GM12878 (cell line): ENCODE results near the gene LMNTD2. TPM values are rescaled to one million over a fixed set of nuclear protein-coding genes. Genes with fewer than 3 reads are reported as not detected.

Experiments used
- BACH1 ChIP-seq: fragments of 450-650 bp; IDR thresholded peaks from 2 replicates; pipeline ENCODE4 v1.6.1; 2017; ENCODE audit warnings: mild to moderate bottlenecking, borderline replicate concordance
- BCL3 ChIP-seq: IDR thresholded peaks from 2 replicates; pipeline ENCODE4 v1.6.1; 2011; ENCODE audit warnings: borderline replicate concordance, low read depth, mild to moderate bottlenecking, moderate library complexity, low read length; ENCODE audit not compliant: insufficient read depth, poor library complexity, severe bottlenecking
- CBX5 ChIP-seq: sonication (generic); IDR thresholded peaks from 2 replicates; pipeline ENCODE4 v1.6.1; 2016; ENCODE audit warnings: low read depth, moderate library complexity, mild to moderate bottlenecking, inconsistent platforms
- DPF2 ChIP-seq: fragments of 450-650 bp; IDR thresholded peaks from 2 replicates; pipeline ENCODE4 v1.6.1; 2017; ENCODE audit warnings: mild to moderate bottlenecking
- EZH2 ChIP-seq: IDR thresholded peaks from 2 replicates; pipeline ENCODE4 v1.6.1; 2012; ENCODE audit warnings: low read depth, mild to moderate bottlenecking, control low read depth, inconsistent platforms, low read length, borderline replicate concordance; ENCODE audit not compliant: control insufficient read depth
- FOXM1 ChIP-seq: IDR thresholded peaks from 2 replicates; pipeline ENCODE4 v1.6.1; 2012; ENCODE audit warnings: low read depth, mild to moderate bottlenecking, inconsistent platforms, low read length, moderate library complexity
- HDAC2 ChIP-seq: fragments of 200-600 bp; sonication (generic); IDR thresholded peaks from 2 replicates; pipeline ENCODE4 v1.6.1; 2017
- KDM1A ChIP-seq: fragments of 200-600 bp; sonication (generic); IDR thresholded peaks from 2 replicates; pipeline ENCODE4 v1.6.1; 2016; ENCODE audit warnings: borderline replicate concordance
- LARP7 ChIP-seq: fragments of 450-650 bp; IDR thresholded peaks from 2 replicates; pipeline ENCODE4 v1.6.1; 2017; ENCODE audit warnings: mild to moderate bottlenecking
- MXI1 ChIP-seq: fragments of 150-350 bp; IDR thresholded peaks from 2 replicates; pipeline ENCODE4 v1.6.1; 2011; ENCODE audit warnings: low read depth, mild to moderate bottlenecking, inconsistent platforms, low read length, improper control_type of control experiment
- NFYB ChIP-seq: IDR thresholded peaks from 2 replicates; pipeline ENCODE4 v1.6.1; 2011; ENCODE audit warnings: low read depth, mild to moderate bottlenecking, low read length, improper control_type of control experiment, moderate library complexity; ENCODE audit not compliant: insufficient read depth
- NKRF ChIP-seq: fragments of 450-650 bp; conservative IDR thresholded peaks from 2 replicates; pipeline ENCODE4 v1.6.1; 2017; ENCODE audit warnings: mild to moderate bottlenecking, moderate library complexity
- NRF1 ChIP-seq: conservative IDR thresholded peaks from 2 replicates; pipeline ENCODE4 v1.6.1; 2011; ENCODE audit warnings: mild to moderate bottlenecking, low read depth, low read length, improper control_type of control experiment
- POLR2AphosphoS2 ChIP-seq: IDR thresholded peaks from 2 replicates; pipeline ENCODE4 v1.6.1; 2011; ENCODE audit warnings: low read depth, mild to moderate bottlenecking, low read length, improper control_type of control experiment, moderate library complexity
- POLR2AphosphoS5 ChIP-seq: IDR thresholded peaks from 2 replicates; pipeline ENCODE4 v1.6.1; 2011; ENCODE audit warnings: mild to moderate bottlenecking, low read length, inconsistent platforms
- SP1 ChIP-seq: IDR thresholded peaks from one replicate; pipeline ENCODE4 v1.6.1; 2011; ENCODE audit warnings: low read depth, low read length
- ZNF384 ChIP-seq: IDR thresholded peaks from 2 replicates; pipeline ENCODE4 v1.6.1; 2012; ENCODE audit warnings: low read depth, mild to moderate bottlenecking, low read length, improper control_type of control experiment, borderline replicate concordance
- polyA plus RNA-seq, 11 experiments: library from polyadenylated mRNA; depleted of rRNA in 4 of 11; unstranded in 6 of 11; stranded (reverse) in 5 of 11; fragments of >200 nt; fragmentation: Nextera tagmentation in 4 of 11; fragmentation: Illumina TruSeq in 1 of 11; extraction: Ambion mirVana in 4 of 11; extraction: Trizol in 1 of 11; gene quantifications; 1 replicate in 1 of 11; 2 replicates in 10 of 11; pipeline versions ENCODE4 v1.2.1 to v1.2.3, GENCODE V29; 2011 to 2016; ENCODE audit warnings: inconsistent platforms in 2 of 11, missing spikeins in 2 of 11, low read depth in 1 of 11
- total RNA-seq, 4 experiments: library from RNA; depleted of rRNA in 3 of 4; stranded (reverse); fragments of >200 nt in 3 of 4; fragmentation: Illumina TruSeq in 1 of 4; extraction: Trizol in 1 of 4; gene quantifications; 2 replicates each; pipeline versions ENCODE4 v1.2.1 to v1.2.3, GENCODE V29; 2013 to 2021
- TF ChIP-seq, protein P1 (sequence below): fragments of 450-650 bp; IDR thresholded peaks from 2 replicates; pipeline ENCODE4 v1.6.1; 2016; ENCODE audit warnings: mild to moderate bottlenecking
- TF ChIP-seq, protein P2 (sequence below): fragments of 450-650 bp; formaldehyde crosslinking; IDR thresholded peaks from 2 replicates; pipeline ENCODE4 v1.4.0; 2020; ENCODE audit warnings: mild to moderate bottlenecking, moderate library complexity

Gene LMNTD2
- total and polyA plus RNA-seq, 10 of the 15 experiments (the other 5 are each of a cell fraction or from before 2014, with no cell fraction given) = 0.22 to 4.1 (median 1.3) TPM; not detected in 2

GRCh38 chr11:535519-536454 is 24.8 kb downstream of the LMNTD2 start, which contains the start of gene HRAS (continued):
- TF ChIP-seq FOXM1 = no peak
- TF ChIP-seq BACH1 = peak; percentile 24
- no peak for TF ChIP-seq BCL3
- TF ChIP-seq POLR2AphosphoS5 = peak; percentile 57; the same call in 1 of the 2 replicates
- TF ChIP-seq MXI1 = 0 out of 2 replicates have a peak, but pooled peaks have one; percentile 24
- peak; percentile 95 for TF ChIP-seq SP1
- TF ChIP-seq, protein P1, sequence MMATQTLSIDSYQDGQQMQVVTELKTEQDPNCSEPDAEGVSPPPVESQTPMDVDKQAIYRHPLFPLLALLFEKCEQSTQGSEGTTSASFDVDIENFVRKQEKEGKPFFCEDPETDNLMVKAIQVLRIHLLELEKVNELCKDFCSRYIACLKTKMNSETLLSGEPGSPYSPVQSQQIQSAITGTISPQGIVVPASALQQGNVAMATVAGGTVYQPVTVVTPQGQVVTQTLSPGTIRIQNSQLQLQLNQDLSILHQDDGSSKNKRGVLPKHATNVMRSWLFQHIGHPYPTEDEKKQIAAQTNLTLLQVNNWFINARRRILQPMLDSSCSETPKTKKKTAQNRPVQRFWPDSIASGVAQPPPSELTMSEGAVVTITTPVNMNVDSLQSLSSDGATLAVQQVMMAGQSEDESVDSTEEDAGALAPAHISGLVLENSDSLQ = peak; percentile 98
- TF ChIP-seq DPF2 = peak; percentile 100
- TF ChIP-seq ZNF384 = no peak
- TF ChIP-seq KDM1A = no peak
- TF ChIP-seq LARP7 = peak; percentile 93; the same call in 1 of the 2 replicates
- TF ChIP-seq NKRF = peak; percentile 71
- TF ChIP-seq, protein P2, sequence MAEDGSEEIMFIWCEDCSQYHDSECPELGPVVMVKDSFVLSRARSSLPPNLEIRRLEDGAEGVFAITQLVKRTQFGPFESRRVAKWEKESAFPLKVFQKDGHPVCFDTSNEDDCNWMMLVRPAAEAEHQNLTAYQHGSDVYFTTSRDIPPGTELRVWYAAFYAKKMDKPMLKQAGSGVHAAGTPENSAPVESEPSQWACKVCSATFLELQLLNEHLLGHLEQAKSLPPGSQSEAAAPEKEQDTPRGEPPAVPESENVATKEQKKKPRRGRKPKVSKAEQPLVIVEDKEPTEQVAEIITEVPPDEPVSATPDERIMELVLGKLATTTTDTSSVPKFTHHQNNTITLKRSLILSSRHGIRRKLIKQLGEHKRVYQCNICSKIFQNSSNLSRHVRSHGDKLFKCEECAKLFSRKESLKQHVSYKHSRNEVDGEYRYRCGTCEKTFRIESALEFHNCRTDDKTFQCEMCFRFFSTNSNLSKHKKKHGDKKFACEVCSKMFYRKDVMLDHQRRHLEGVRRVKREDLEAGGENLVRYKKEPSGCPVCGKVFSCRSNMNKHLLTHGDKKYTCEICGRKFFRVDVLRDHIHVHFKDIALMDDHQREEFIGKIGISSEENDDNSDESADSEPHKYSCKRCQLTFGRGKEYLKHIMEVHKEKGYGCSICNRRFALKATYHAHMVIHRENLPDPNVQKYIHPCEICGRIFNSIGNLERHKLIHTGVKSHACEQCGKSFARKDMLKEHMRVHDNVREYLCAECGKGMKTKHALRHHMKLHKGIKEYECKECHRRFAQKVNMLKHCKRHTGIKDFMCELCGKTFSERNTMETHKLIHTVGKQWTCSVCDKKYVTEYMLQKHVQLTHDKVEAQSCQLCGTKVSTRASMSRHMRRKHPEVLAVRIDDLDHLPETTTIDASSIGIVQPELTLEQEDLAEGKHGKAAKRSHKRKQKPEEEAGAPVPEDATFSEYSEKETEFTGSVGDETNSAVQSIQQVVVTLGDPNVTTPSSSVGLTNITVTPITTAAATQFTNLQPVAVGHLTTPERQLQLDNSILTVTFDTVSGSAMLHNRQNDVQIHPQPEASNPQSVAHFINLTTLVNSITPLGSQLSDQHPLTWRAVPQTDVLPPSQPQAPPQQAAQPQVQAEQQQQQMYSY (CRISPR knock-in tag) = no peak
- TF ChIP-seq NFYB = peak; percentile 94
- 0 out of 2 replicates have a peak, but pooled peaks have one; percentile 47 for TF ChIP-seq POLR2AphosphoS2
- TF ChIP-seq HDAC2 = no peak
- no peak for TF ChIP-seq CBX5
- peak; percentile 50 for TF ChIP-seq NRF1
- TF ChIP-seq EZH2 = no peak
